HFF-Myc (cell line): ENCODE measurements around the gene SLC51A.

ENCODE experiments used
- DNase-seq: peaks from one replicate; pipeline ENCODE4 v3.0.0-alpha.2; 2011; ENCODE audit warnings: low read depth; ENCODE audit errors: extremely low read depth
- H3K4me3 ChIP-seq: replicated peaks from 2 replicates; pipeline ENCODE4 v1.5.1; 2011; ENCODE audit warnings: low read depth, mild to moderate bottlenecking, control low read depth, low read length
- CTCF ChIP-seq: IDR thresholded peaks from 2 replicates; pipeline ENCODE4 v1.5.1; 2012; ENCODE audit warnings: mild to moderate bottlenecking, low read depth, low read length, control low read depth; ENCODE audit errors: missing control alignments

Gene SLC51A

GRCh38 chr3:196280689-196281440 lies 64.5 kb downstream of the SLC51A start:
- no peak overlapping the region for H3K4me3 ChIP-seq
- no peak for TF ChIP-seq CTCF
- no peak for DNase-seq

- no peak for TF ChIP-seq CTCF
- DNase-seq = no peak
Observed at GRCh38 chr3:196281962-196282361, 65.6 kb downstream of the SLC51A start.

More at GRCh38 chr3:196281962-196282361, 65.6 kb downstream of the SLC51A start:
- no peak overlapping the region for H3K4me3 ChIP-seq
